ENCODE data around the gene SFRP2. TPM values are rescaled to one million over a fixed set of nuclear protein-coding genes. Genes with fewer than 3 reads are reported as not detected.

SFRP2 gene
- total and polyA plus RNA-seq, 2 of the 4 experiments (the other 2 are of a cell fraction): not detected

DNA sequence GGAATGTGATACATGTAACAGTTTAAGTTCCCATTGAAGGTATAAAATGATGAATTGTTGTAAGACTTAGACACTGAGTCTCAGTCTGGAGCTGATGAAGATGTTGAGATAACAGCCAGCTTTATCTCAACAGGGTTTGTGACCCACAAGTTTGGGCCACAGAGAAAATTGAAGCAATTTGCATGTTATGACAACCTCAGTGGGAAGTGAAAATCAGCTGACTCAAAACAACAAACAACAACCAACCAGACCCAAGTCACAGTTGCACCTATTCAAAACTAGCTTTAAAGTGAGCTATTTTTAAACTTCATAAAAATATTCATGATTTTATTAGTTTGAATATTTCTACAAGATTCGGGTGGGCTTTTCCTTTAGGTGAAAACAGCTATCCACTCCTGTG, 8.0 kb downstream of the SFRP2 start:
- Histone ChIP-seq H3K27me3 (ENCODE audit: control insufficient read depth, insufficient read depth, low read length) (peaks cover 2% of the 10 kb centered on the region; the same call in 1 of the 2 replicates), H4K20me1 (ENCODE audit: insufficient read depth, low read length) (no peaks in the 10 kb centered on the region), H3K4ac (ENCODE audit: low read depth, low read length) (no peak overlapping the region), H3K27ac (ENCODE audit: insufficient read depth, low read length) (no peak overlapping the region), H2AK5ac (ENCODE audit: low read depth, low read length) (no peak overlapping the region), H4K91ac (ENCODE audit: insufficient read depth, low read depth, low read length) (no peak overlapping the region), H2AFZ (replicated peaks; ENCODE audit: low read length, poor library complexity) (no peak overlapping the region), H2AK9ac (replicated peaks; ENCODE audit: low read depth, low read length, poor library complexity) (no peak overlapping the region), H3K18ac (ENCODE audit: low read depth, low read length) (no peak overlapping the region), H4K8ac (ENCODE audit: low read depth in 2 of 2, low read length in 2 of 2) (no peak overlapping the region), H3K4me3 (ENCODE audit: insufficient read depth, low read depth, low read length) (no peak overlapping the region), H3K23ac (ENCODE audit: low read depth, low read length) (no peak overlapping the region), H3K4me1 (ENCODE audit: control insufficient read depth, insufficient read depth, low read length) (no peaks in the 10 kb centered on the region), H3K14ac (replicated peaks; ENCODE audit: low read depth, low read length) (no peak overlapping the region), H3K56ac (ENCODE audit: extremely low read depth, insufficient read depth, low read length) (no peak overlapping the region), H3K9ac (ENCODE audit: low read depth, low read length) (no peak overlapping the region), H2BK5ac (ENCODE audit: low read depth, low read length, poor library complexity, severe bottlenecking) (no peak overlapping the region), H4K5ac (ENCODE audit: low read depth, low read length) (no peak overlapping the region), H3K36me3 (ENCODE audit: control insufficient read depth, insufficient read depth, low read length) (no peaks in the 10 kb centered on the region), H2BK120ac (ENCODE audit: low read depth, low read length) (no peak overlapping the region), H3K9me3 (ENCODE audit: control insufficient read depth, insufficient read depth, low read length) (no peaks in the 10 kb centered on the region), H3K9me1 (ENCODE audit: insufficient read depth, low read length) (no peaks in the 10 kb centered on the region), H2BK20ac (ENCODE audit: low read depth, low read length) (no peak overlapping the region), H3K79me1 (ENCODE audit: low read depth in 1 of 2, low read length in 2 of 2) (no peaks in the 10 kb centered on the region), H2BK15ac (ENCODE audit: low read depth, low read length) (no peak overlapping the region), H3K4me2 (ENCODE audit: low read depth, low read length) (no peak overlapping the region)
- POLR2A ChIA-PET (ENCODE audit: unreplicated experiment): no interaction called here
- in situ Hi-C loops (cut with MboI; ENCODE audit: low sequenced_read_pairs) (no loop called here), dilution Hi-C loops (cut with HindIII; ENCODE audit: low sequenced_read_pairs, unreplicated experiment) (no loop called here), intact Hi-C loops (cut with micrococcal nuclease) (loop anchor here (10.0 kb wide), 1 partner anchor 724 kb away; no protein-coding TSS in a partner anchor)
- no peak for DNase-seq
- TF ChIP-seq RFX5 (IDR thresholded peaks at IDR 0.05; ENCODE audit: low read depth, low read length) (no peak), MAZ (IDR thresholded peaks at IDR 0.05; ENCODE audit: borderline replicate concordance, low read depth, low read length) (no peak), SMC3 (IDR thresholded peaks at IDR 0.05; ENCODE audit: low read depth, low read length) (no peak), CEBPB (IDR thresholded peaks at IDR 0.05; ENCODE audit: low read depth, low read length) (no peak), FOS (IDR thresholded peaks at IDR 0.05; ENCODE audit: low read depth, low read length) (no peak), POLR2A (IDR thresholded peaks at IDR 0.05; ENCODE audit: low read depth, low read length) (no peak), CTCF (conservative IDR thresholded peaks at IDR 0.05; ENCODE audit: low read depth, low read length) (no peak), RAD21 (IDR thresholded peaks at IDR 0.05; ENCODE audit: low read length) (no peak), MAFK (IDR thresholded peaks at IDR 0.05; ENCODE audit: low read depth, low read length) (no peak), CHD1 (IDR thresholded peaks at IDR 0.05; ENCODE audit: low read depth, low read length) (no peak), RCOR1 (IDR thresholded peaks at IDR 0.05; ENCODE audit: insufficient replicate concordance, low read length) (no peak), USF2 (IDR thresholded peaks at IDR 0.05; ENCODE audit: low read depth, low read length) (no peak), BHLHE40 (IDR thresholded peaks at IDR 0.05; ENCODE audit: low read depth, low read length) (no peak), NFE2L2 (IDR thresholded peaks at IDR 0.05; ENCODE audit: low read depth, low read length) (no peak), MXI1 (IDR thresholded peaks at IDR 0.05; ENCODE audit: borderline replicate concordance, low read depth, low read length) (no peak)
- TF ChIP-seq, protein P1, sequence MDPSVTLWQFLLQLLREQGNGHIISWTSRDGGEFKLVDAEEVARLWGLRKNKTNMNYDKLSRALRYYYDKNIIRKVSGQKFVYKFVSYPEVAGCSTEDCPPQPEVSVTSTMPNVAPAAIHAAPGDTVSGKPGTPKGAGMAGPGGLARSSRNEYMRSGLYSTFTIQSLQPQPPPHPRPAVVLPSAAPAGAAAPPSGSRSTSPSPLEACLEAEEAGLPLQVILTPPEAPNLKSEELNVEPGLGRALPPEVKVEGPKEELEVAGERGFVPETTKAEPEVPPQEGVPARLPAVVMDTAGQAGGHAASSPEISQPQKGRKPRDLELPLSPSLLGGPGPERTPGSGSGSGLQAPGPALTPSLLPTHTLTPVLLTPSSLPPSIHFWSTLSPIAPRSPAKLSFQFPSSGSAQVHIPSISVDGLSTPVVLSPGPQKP (IDR thresholded peaks at IDR 0.05; ENCODE audit: borderline replicate concordance, low read depth, low read length): no peak
- no peak for ATAC-seq (ENCODE audit: low read depth)
- WGBS, 2 experiments (ENCODE audit: extremely low coverage in 2 of 2, insufficient read length in 1 of 2): no CpG with 5 or more reads among the region's 1 CpG
- CTCF ChIA-PET: interaction anchor here (0.6 kb wide), 1 partner anchor 44 kb away, joined by 3 read pairs; no protein-coding TSS in a partner anchor
- BruUV-seq (replicated peaks): no TSS peak
